Thyroid gland (tissue), 4 donors: ENCODE results near the gene ZNF207. TPM values are rescaled to one million over a fixed set of nuclear protein-coding genes. Genes with fewer than 3 reads are reported as not detected.

Experiments
- microRNA counts, 2 donors: library from miRNA; unstranded; fragments of <30 nt; microRNA quantifications; one replicate each; lab custom pipeline; 2016 to 2017
- microRNA-seq: library from miRNA; unstranded; fragments of <30 nt; microRNA quantifications from one replicate; pipeline ENCODE4, GENCODE V29; 2016
- small RNA-seq: library from RNA; depleted of rRNA; stranded (forward); fragments of <200 nt; gene quantifications from one replicate; pipeline ENCODE3, GENCODE V24; 2016
- total RNA-seq, 4 donors: library from RNA; depleted of rRNA; stranded (reverse); fragments of >200 nt; gene quantifications; one replicate each; pipeline ENCODE4 v1.2.3, GENCODE V29; 2016

The ZNF207 gene
- total RNA-seq, 4 donors from 2014 or later, result 155 to 218 (median 194) TPM

MicroRNA genes within 50 kb of the gene (microRNA counts, 767-probe panel; counts per million panel counts)
- 0 to 325 counts per million in 2 donors for microRNA hsa-miR-632 (lab: Ali Mortazavi, UCI)

Small RNA genes lying within 50 kb of the gene (microRNA-seq; reads per million reads assigned to microRNA genes)
- not detected for gene MIR632

Small RNA genes lying within 50 kb of the gene (small RNA-seq; reads per million reads assigned to genes)
- gene AC005899.6, result not detected

Other genes starting within 250 kb of the ZNF207 start
- 10 to 100 TPM; 45.1 to 59.1 (median 51.4) TPM for gene RHOT1, start 207.7 kb upstream of the ZNF207 start, total RNA-seq
- gene RHBDL3, start 84.3 kb upstream of the ZNF207 start, total RNA-seq, result under 1 TPM in 2 of 4 donors, not detected in 2; 0.15 to 0.22 TPM
- 10 to 100 TPM; 16.1 to 27.7 (median 21.9) TPM for gene C17orf75, start 8.0 kb upstream of the ZNF207 start, total RNA-seq
- 10 to 100 TPM; 41.3 to 73.8 (median 64.3) TPM for gene PSMD11, start 94.4 kb downstream of the ZNF207 start, total RNA-seq
- gene CDK5R1, start 136.8 kb downstream of the ZNF207 start, total RNA-seq, result under 1 TPM; 0.49 to 0.78 (median 0.58) TPM